IPS-20b (cell line): ENCODE results near the gene SHC3.

Experiments used
- H3K27ac ChIP-seq: one replicate; pipeline ENCODE4 v1.5.1; 2013; ENCODE audit warnings: low read length
- H3K27me3 ChIP-seq: 2 replicates; pipeline ENCODE4 v1.6.1; 2013; ENCODE audit warnings: mild to moderate bottlenecking, low read length, inconsistent platforms; ENCODE audit not compliant: insufficient read depth
- H3K36me3 ChIP-seq: 2 replicates; pipeline ENCODE4 v1.6.1; 2013; ENCODE audit warnings: low read depth, mild to moderate bottlenecking, inconsistent platforms, low read length, moderate library complexity; ENCODE audit not compliant: insufficient read depth
- H3K4me1 ChIP-seq: 2 replicates; pipeline ENCODE4 v1.6.1; 2013; ENCODE audit warnings: mild to moderate bottlenecking, control low read depth, inconsistent platforms, low read length, moderate library complexity; ENCODE audit not compliant: insufficient read depth
- H3K4me3 ChIP-seq: 2 replicates; pipeline ENCODE4 v1.5.1; 2013; ENCODE audit warnings: mild to moderate bottlenecking, low read length, inconsistent platforms
- H3K9ac ChIP-seq: 2 replicates; pipeline ENCODE4 v1.6.1; 2013; ENCODE audit warnings: low read depth, mild to moderate bottlenecking, inconsistent platforms, low read length, moderate library complexity
- H3K9me3 ChIP-seq: 2 replicates; pipeline ENCODE4 v1.6.1; 2013; ENCODE audit warnings: mild to moderate bottlenecking, low read depth, low read length, inconsistent platforms; ENCODE audit not compliant: insufficient read depth

Gene SHC3

DNA sequence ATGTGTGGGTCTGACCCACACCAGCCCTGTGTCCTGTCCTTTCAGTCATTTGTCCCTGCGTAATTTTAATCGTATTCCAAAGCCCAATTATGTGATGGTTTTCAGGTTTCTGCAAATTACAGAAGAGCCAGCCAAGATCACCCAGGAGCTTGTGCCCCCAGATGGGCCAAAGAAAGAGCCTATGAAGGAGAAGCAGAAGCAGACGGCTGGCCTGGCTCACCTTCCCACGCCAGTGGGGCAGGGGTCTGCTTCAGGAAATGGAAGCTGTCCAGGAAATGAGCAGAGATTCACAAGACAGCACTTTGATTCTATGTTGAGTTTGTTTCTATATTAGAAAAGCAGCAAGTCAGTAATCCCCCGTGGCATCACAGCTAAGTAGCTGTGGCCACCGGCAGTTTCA lies 175.6 kb downstream of the SHC3 start:
- H3K4me3 ChIP-seq, result no peak overlapping the region
- no peak overlapping the region for H3K9ac ChIP-seq
- no peaks in the 10 kb centered on the region for H3K9me3 ChIP-seq
- H3K4me1 ChIP-seq, result peaks cover 2% of the 10 kb centered on the region; the same call in 1 of the 2 replicates
- H3K27me3 ChIP-seq, result no peaks in the 10 kb centered on the region
- peaks cover 6% of the 10 kb centered on the region; the same call in 1 of the 2 replicates for H3K36me3 ChIP-seq
- no peak overlapping the region for H3K27ac ChIP-seq

GRCh38 chr9:89001917-89002540 lies 176.6 kb downstream of the SHC3 start:
- H3K9ac ChIP-seq, result no peak overlapping the region
- H3K27me3 ChIP-seq, result no peaks in the 10 kb centered on the region
- no peaks in the 10 kb centered on the region for H3K9me3 ChIP-seq
- H3K4me1 ChIP-seq, result no peaks in the 10 kb centered on the region
- H3K36me3 ChIP-seq, result peaks cover 6% of the 10 kb centered on the region; the same call in 1 of the 2 replicates
- no peak overlapping the region for H3K4me3 ChIP-seq
- H3K27ac ChIP-seq, result no peak overlapping the region

DNA sequence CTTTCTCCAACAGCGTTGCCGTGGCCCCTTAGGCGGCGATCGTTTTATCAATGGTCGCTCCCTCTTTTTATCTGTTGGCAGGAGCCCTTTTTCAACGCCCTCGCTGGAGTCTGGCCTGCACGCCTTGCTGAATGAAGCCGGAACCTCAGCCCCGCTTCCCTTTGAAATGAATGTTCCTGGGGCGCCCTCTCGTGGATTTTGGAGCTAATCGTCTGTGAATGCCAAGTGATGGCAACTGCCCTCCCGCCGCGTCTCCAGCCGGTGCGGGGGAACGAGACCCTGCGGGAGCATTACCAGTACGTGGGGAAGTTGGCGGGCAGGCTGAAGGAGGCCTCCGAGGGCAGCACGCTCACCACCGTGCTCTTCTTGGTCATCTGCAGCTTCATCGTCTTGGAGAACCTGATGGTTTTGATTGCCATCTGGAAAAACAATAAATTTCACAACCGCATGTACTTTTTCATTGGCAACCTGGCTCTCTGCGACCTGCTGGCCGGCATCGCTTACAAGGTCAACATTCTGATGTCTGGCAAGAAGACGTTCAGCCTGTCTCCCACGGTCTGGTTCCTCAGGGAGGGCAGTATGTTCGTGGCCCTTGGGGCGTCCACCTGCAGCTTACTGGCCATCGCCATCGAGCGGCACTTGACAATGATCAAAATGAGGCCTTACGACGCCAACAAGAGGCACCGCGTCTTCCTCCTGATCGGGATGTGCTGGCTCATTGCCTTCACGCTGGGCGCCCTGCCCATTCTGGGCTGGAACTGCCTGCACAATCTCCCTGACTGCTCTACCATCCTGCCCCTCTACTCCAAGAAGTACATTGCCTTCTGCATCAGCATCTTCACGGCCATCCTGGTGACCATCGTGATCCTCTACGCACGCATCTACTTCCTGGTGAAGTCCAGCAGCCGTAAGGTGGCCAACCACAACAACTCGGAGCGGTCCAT lies 177.4 kb downstream of the SHC3 start:
- H3K27ac ChIP-seq, result no peak overlapping the region
- no peaks in the 10 kb centered on the region for H3K4me1 ChIP-seq
- H3K4me3 ChIP-seq, result peak overlapping the region; percentile 35; the same call in 1 of the 2 replicates
- H3K9me3 ChIP-seq, result no peaks in the 10 kb centered on the region
- H3K36me3 ChIP-seq, result peaks cover 8% of the 10 kb centered on the region
- H3K9ac ChIP-seq, result no peak overlapping the region
- no peaks in the 10 kb centered on the region for H3K27me3 ChIP-seq

DNA sequence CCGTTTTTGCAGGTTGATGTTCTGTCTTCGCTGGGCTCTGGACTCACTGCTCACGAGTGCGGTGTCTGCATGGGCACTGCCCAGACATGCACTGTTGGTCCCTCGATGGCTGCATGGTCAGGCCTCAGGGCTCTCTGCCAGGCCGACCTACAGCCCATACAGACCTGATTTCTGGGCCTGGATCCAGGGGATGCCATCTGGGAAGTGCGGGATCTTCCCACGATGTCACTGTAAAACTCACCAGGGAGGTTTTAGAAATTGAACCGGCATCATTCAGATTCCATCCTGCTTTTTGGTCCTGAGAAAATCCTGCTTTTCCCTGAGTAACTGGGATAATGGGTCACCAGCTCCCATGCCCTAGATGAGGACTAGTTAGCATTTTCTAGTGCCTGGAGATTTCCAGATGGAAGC lies 178.2 kb downstream of the SHC3 start:
- Histone ChIP-seq H3K9me3 (no peaks in the 10 kb centered on the region), H3K27ac (no peak overlapping the region), H3K27me3 (no peaks in the 10 kb centered on the region), H3K4me3 (no peak overlapping the region), H3K36me3 (peaks cover 9% of the 10 kb centered on the region), H3K4me1 (no peaks in the 10 kb centered on the region), H3K9ac (no peak overlapping the region)

GRCh38 chr9:88998911-88999310 lies 179.7 kb downstream of the SHC3 start:
- H3K9me3 ChIP-seq, result no peaks in the 10 kb centered on the region
- H3K27ac ChIP-seq, result no peak overlapping the region
- H3K27me3 ChIP-seq, result no peaks in the 10 kb centered on the region
- H3K4me1 ChIP-seq, result no peaks in the 10 kb centered on the region
- H3K4me3 ChIP-seq, result no peak overlapping the region
- no peak overlapping the region for H3K9ac ChIP-seq
- peaks cover 9% of the 10 kb centered on the region for H3K36me3 ChIP-seq

- H3K4me3 ChIP-seq, result no peak overlapping the region
- H3K36me3 ChIP-seq, result peaks cover 9% of the 10 kb centered on the region
- no peak overlapping the region for H3K9ac ChIP-seq
Observed at GRCh38 chr9:88998503-88998902, 180.1 kb downstream of the SHC3 start.

GRCh38 chr9:88997646-88998045 lies 181.0 kb downstream of the SHC3 start:
- Histone ChIP-seq H3K4me3 (no peak overlapping the region), H3K9me3 (no peaks in the 10 kb centered on the region), H3K9ac (no peak overlapping the region), H3K27me3 (peaks cover 7% of the 10 kb centered on the region), H3K4me1 (no peaks in the 10 kb centered on the region), H3K36me3 (peaks cover 6% of the 10 kb centered on the region), H3K27ac (no peak overlapping the region)

More at GRCh38 chr9:88998503-88998902, 180.1 kb downstream of the SHC3 start:
- H3K27ac ChIP-seq, result no peak overlapping the region
- H3K9me3 ChIP-seq, result no peaks in the 10 kb centered on the region
- H3K27me3 ChIP-seq, result no peaks in the 10 kb centered on the region
- H3K4me1 ChIP-seq, result no peaks in the 10 kb centered on the region

- H3K9me3 ChIP-seq, result no peaks in the 10 kb centered on the region
- no peak overlapping the region for H3K27ac ChIP-seq
- H3K4me1 ChIP-seq, result no peaks in the 10 kb centered on the region
- H3K36me3 ChIP-seq, result peaks cover 3% of the 10 kb centered on the region; the same call in 1 of the 2 replicates
- no peak overlapping the region for H3K4me3 ChIP-seq
- no peak overlapping the region for H3K9ac ChIP-seq
- H3K27me3 ChIP-seq, result peaks cover 14% of the 10 kb centered on the region
Observed at GRCh38 chr9:88996921-88997235, 181.7 kb downstream of the SHC3 start.

GRCh38 chr9:88996046-88996920 lies 182.3 kb downstream of the SHC3 start:
- peaks cover 3% of the 10 kb centered on the region; the same call in 1 of the 2 replicates for H3K36me3 ChIP-seq
- peaks cover 16% of the 10 kb centered on the region for H3K27me3 ChIP-seq
- H3K27ac ChIP-seq, result no peak overlapping the region
- no peak overlapping the region for H3K4me3 ChIP-seq
- H3K4me1 ChIP-seq, result no peaks in the 10 kb centered on the region
- H3K9me3 ChIP-seq, result no peaks in the 10 kb centered on the region
- no peak overlapping the region for H3K9ac ChIP-seq

DNA sequence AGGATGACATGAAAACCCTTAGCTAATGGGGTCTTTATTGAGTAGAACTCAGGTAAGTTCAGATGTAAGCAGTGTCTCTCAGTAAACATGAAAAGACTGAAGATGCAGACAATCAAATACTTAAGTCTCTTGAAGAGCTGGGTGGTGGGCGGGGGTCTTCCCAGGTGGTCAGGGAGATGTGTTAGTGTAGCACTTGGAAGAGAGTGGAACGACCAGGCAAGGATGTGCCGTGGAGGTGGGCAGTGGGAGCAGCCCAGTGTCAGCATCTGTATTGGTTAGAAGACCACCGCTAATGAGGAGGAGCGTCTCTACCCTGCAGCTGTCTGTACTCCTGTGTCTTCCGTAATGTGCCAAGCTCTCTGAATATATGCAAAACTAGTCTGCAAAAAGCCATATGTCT lies 183.0 kb downstream of the SHC3 start:
- Histone ChIP-seq H3K4me1 (no peaks in the 10 kb centered on the region), H3K4me3 (no peak overlapping the region), H3K9ac (no peak overlapping the region), H3K27ac (no peak overlapping the region), H3K9me3 (no peaks in the 10 kb centered on the region), H3K36me3 (peaks cover 3% of the 10 kb centered on the region; the same call in 1 of the 2 replicates), H3K27me3 (peaks cover 16% of the 10 kb centered on the region)

GRCh38 chr9:88995200-88995577 lies 183.4 kb downstream of the SHC3 start:
- H3K36me3 ChIP-seq, result peaks cover 3% of the 10 kb centered on the region; the same call in 1 of the 2 replicates
- H3K27me3 ChIP-seq, result peaks cover 17% of the 10 kb centered on the region
- no peak overlapping the region for H3K9ac ChIP-seq
- H3K9me3 ChIP-seq, result no peaks in the 10 kb centered on the region
- H3K4me3 ChIP-seq, result no peak overlapping the region
- H3K4me1 ChIP-seq, result no peaks in the 10 kb centered on the region
- H3K27ac ChIP-seq, result no peak overlapping the region
